ENCODE data around the gene SV2C.

Gene SV2C

GRCh38 chr5:76250463-76250862 lies 167.3 kb downstream of the SV2C start:
- in situ Hi-C loops (cut with HindIII; ENCODE audit: low pct_ligation_motif_present, low sequenced_read_pairs), result no loop called here
- DNase-seq, result no peak
- Histone ChIP-seq H3K27me3 (replicated peaks) (peaks cover 1% of the 10 kb centered on the region), H3K27ac (no peak overlapping the region), H3K4me3 (ENCODE audit: low read depth, low read length) (no peak overlapping the region), H3K36me3 (replicated peaks) (no peaks in the 10 kb centered on the region)
- no peak for TF ChIP-seq CTCF (IDR thresholded peaks at IDR 0.05; ENCODE audit: low read depth, low read length, missing control alignments)

DNA sequence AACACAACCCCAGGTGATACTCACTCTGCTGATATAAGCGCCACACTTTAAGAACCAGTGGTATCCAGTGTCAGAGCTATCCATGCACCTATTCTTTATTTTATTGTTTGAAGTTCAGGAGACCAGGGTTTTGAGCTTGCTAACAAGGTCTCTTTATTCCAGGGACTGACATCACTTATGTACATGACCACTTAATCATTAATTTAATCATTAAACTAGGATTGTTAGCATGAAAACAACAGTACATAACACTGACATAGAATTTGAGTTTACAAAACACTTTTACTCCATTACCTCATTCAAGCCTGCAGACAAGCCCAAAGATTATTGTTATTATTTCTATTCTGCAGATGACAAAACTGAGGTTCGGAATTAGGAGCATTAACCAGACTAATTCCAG lies 168.5 kb downstream of the SV2C start:
- DNase-seq, result no peak
- H3K4me3 ChIP-seq (ENCODE audit: low read depth, low read length), result no peak overlapping the region
- no peak for TF ChIP-seq CTCF (IDR thresholded peaks at IDR 0.05; ENCODE audit: low read depth, low read length, missing control alignments)
- H3K36me3 ChIP-seq (replicated peaks), result no peaks in the 10 kb centered on the region
- H3K27me3 ChIP-seq (replicated peaks), result peaks cover 1% of the 10 kb centered on the region
- no peak overlapping the region for H3K27ac ChIP-seq
- in situ Hi-C loops (cut with HindIII; ENCODE audit: low pct_ligation_motif_present, low sequenced_read_pairs), result no loop called here

DNA sequence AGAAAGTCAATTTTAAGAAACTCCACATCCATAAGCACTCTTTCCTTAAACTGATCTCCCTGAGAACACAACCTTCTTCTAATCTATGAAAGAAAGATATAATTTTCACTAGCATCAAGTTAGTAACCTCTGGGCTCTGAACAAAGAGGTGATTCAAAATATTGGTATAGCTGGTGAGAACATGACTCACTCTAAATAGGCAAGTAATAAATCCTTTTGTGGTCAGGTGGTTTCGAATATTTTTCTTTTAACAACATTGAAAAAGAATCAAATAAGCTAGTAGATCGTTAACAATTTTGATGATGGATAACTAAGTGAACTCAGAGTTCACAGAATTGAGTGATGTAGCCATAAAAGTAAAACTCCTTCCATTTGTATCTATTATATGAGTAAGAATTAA lies 169.3 kb downstream of the SV2C start:
- H3K36me3 ChIP-seq (replicated peaks), result no peaks in the 10 kb centered on the region
- peaks cover 1% of the 10 kb centered on the region for H3K27me3 ChIP-seq (replicated peaks)
- H3K4me3 ChIP-seq (ENCODE audit: low read depth, low read length), result no peak overlapping the region
- no peak overlapping the region for H3K27ac ChIP-seq
- no peak for DNase-seq
- no peak for TF ChIP-seq CTCF (IDR thresholded peaks at IDR 0.05; ENCODE audit: low read depth, low read length, missing control alignments)
- in situ Hi-C loops (cut with HindIII; ENCODE audit: low pct_ligation_motif_present, low sequenced_read_pairs), result no loop called here

GRCh38 chr5:76256116-76256889 lies 173.1 kb downstream of the SV2C start:
- in situ Hi-C loops (cut with HindIII; ENCODE audit: low pct_ligation_motif_present, low sequenced_read_pairs), result no loop called here
- no peaks in the 10 kb centered on the region for H3K36me3 ChIP-seq (replicated peaks)
- peak; percentile 78 for TF ChIP-seq CTCF (IDR thresholded peaks at IDR 0.05; ENCODE audit: low read depth, low read length, missing control alignments)
- peak; percentile 70 for DNase-seq
- no peak overlapping the region for H3K4me3 ChIP-seq (ENCODE audit: low read depth, low read length)
- H3K27ac ChIP-seq, result no peak overlapping the region
- H3K27me3 ChIP-seq (replicated peaks), result peaks cover 1% of the 10 kb centered on the region

GRCh38 chr5:76257225-76257833 lies 174.1 kb downstream of the SV2C start:
- H3K27ac ChIP-seq, result no peak overlapping the region
- H3K36me3 ChIP-seq (replicated peaks), result no peaks in the 10 kb centered on the region
- in situ Hi-C loops (cut with HindIII; ENCODE audit: low pct_ligation_motif_present, low sequenced_read_pairs), result no loop called here
- DNase-seq, result no peak
- peaks cover 1% of the 10 kb centered on the region for H3K27me3 ChIP-seq (replicated peaks)
- H3K4me3 ChIP-seq (ENCODE audit: low read depth, low read length), result no peak overlapping the region
- no peak for TF ChIP-seq CTCF (IDR thresholded peaks at IDR 0.05; ENCODE audit: low read depth, low read length, missing control alignments)

Data from brain microvascular endothelial cell (primary cell).